Right lobe of liver (tissue), 6 donors: ENCODE results near the gene TPPP. TPM values are rescaled to one million over a fixed set of nuclear protein-coding genes. Genes with fewer than 3 reads are reported as not detected.
"Not testable (repeated sequence)": the region's sequence is repeated elsewhere in the genome, so short reads cannot be mapped to it uniquely, and the experiment has no call there.

Source experiments
- ATAC-seq, 4 donors: fragments of 200-7000 bp; cut with Tn5 transposase; one replicate each; pipeline ENCODE4 v1.9.1; 2020; ENCODE audit warnings: mild to moderate bottlenecking in 4 of 4, moderate library complexity in 4 of 4
- DNase-seq, 3 donors: peaks; one replicate each; pipeline ENCODE4 v3.0.0-alpha.2; 2020
- H3K27ac ChIP-seq, 3 donors: fragments of 200-600 bp; one replicate each; pipeline ENCODE4 v1.8.0; 2022
- H3K27me3 ChIP-seq, 2 donors: fragments of 200-600 bp; one replicate each; pipeline ENCODE4 v1.8.0; 2022
- H3K36me3 ChIP-seq, 4 donors: fragments of 200-600 bp; sonication (generic) in 1 of 4; one replicate each; pipeline versions ENCODE4 v1.5.1 to v1.8.0; 2017 to 2022; ENCODE audit warnings: control low read depth in 1 of 4
- H3K4me1 ChIP-seq, 4 donors: fragments of 200-600 bp; sonication (generic) in 1 of 4; one replicate each; pipeline versions ENCODE4 v1.5.1 to v1.8.0; 2017 to 2022; ENCODE audit warnings: control low read depth in 1 of 4
- H3K4me3 ChIP-seq, 3 donors: fragments of 200-600 bp; one replicate each; pipeline ENCODE4 v1.8.0; 2022
- H3K9me3 ChIP-seq, 4 donors: fragments of 200-600 bp; sonication (generic) in 1 of 4; one replicate each; pipeline versions ENCODE4 v1.5.1 to v1.8.0; 2017 to 2022; ENCODE audit warnings: control low read depth in 1 of 4
- POLR2A ChIP-seq: fragments of 450-650 bp; IDR thresholded peaks from one replicate; pipeline ENCODE4 v1.6.1; 2017; ENCODE audit warnings: antibody characterized with exemption, mild to moderate bottlenecking
- WGBS: methylation state at CpG from one replicate; pipeline ENCODE4 v1.1.6; 2018; ENCODE audit warnings: low coverage, low lambda C conversion rate; ENCODE audit not compliant: insufficient coverage; ENCODE audit errors: missing lambda C conversion rate; 5-methylcytosine and 5-hydroxymethylcytosine counted together
- intact Hi-C, 2 donors: fragments of 100-400 bp; cut with DNase I; formaldehyde crosslinking; loops; one replicate each; pipeline versions ENCODE4 v1.11.2 to v1.14.1; 2022
- long read RNA-seq: library from polyadenylated mRNA; unstranded; transcript quantifications from one replicate; pipeline ENCODE4 v2.0.0, GENCODE V29; 2019
- total RNA-seq, 6 experiments: library from RNA; depleted of rRNA in 2 of 6; stranded (reverse); fragments of >200 nt in 2 of 6; fragmentation: NEBNext Ultra II Directional in 3 of 6; extraction: Animal tissue kit (Norgen Biotek cat#: 25700) in 3 of 6; gene quantifications; one replicate each; pipeline versions ENCODE4 v1.1.0 to v1.2.4, GENCODE V29; 2016 to 2023
- donor health status: DM: no; HTN: yes; CAD: no.
- donor health status: DM: no; HTN: no; CAD: no.
- donor health status: DM: no; HTN: no; CAD: no.
- donor health status: DM: no; HTN: yes; CAD: no.
- donor health status: DM: no; HTN: yes; CAD: no.

The TPPP gene
- 1 to 10 TPM; 1.9 to 4.3 (median 2.4) TPM for total RNA-seq
- long read RNA-seq = 0 reads

- Histone ChIP-seq H3K4me3 (peak within 1 kb of the TSS; percentile 49 to 66 (median 52)), H3K27ac (peak within 1 kb of the TSS in 2 of 3 donors; percentile 47 to 53)
- H3K36me3 ChIP-seq, H3K4me1 ChIP-seq, intact Hi-C loops, H3K9me3 ChIP-seq, H3K27me3 ChIP-seq: not testable (repeated sequence)
- peak; percentile 93 to 94 (median 93) for DNase-seq
- 1% methylated on average over 18 of the region's 109 CpGs for WGBS
- ATAC-seq = peak; percentile 90 to 94 (median 92)
- TF ChIP-seq POLR2A = peak; percentile 88
Observed at GRCh38 chr5:693271-694041, at the start of gene TPPP. TSS of gene TPPP (minus strand) at chr5:693352. CDS start at chr5:678060, 15,292 bp downstream.

DNA sequence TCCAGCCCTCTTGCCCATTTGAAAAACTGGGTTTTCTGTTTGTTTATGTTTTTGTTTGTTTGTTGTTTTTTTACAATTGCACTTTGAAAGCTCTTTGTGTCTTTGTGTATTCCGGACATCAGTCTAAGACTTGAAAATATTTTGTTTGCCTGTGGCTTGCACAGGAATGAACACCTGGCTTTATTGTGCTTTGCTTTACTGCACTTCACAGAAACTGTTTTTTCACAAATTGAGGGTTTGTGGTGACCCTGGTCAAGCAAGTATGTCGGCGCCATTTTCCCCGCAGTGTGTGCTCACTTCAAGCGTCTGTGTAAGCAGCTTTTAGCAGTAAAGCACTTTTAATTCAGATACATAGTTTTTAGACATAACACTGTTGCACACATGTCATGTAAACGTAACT, 49.1 kb upstream of the TPPP start:
- H3K4me3 ChIP-seq, intact Hi-C loops, H3K27ac ChIP-seq, DNase-seq, ATAC-seq, H3K4me1 ChIP-seq, H3K27me3 ChIP-seq, H3K9me3 ChIP-seq, H3K36me3 ChIP-seq: not testable (repeated sequence)
- WGBS = 84% methylated on average over 5 of the region's 6 CpGs

DNA sequence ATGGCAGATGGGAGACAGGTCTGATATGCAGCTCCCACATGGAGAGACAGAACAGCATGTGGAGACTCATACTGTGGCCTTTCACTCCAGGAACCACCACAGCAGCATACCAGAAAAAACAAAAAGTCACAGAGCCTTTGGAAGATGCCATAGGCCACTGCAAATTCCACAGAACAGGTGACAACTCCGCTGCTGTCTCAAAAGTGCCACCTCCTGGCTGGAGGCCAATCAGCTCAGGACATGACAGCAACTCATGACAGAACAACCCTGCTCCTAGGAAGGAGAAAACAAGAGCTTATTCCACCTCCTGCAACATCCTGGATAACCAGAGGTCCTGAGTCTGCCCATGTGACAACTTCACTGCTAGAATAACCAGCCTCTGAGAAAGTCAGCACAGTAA, 41.0 kb upstream of the TPPP start:
- peak in 1 of 3 donors; percentile 44 for DNase-seq
- no CpG with 5 or more reads among the region's 1 CpG for WGBS
- intact Hi-C loops = not testable (repeated sequence)

DNA sequence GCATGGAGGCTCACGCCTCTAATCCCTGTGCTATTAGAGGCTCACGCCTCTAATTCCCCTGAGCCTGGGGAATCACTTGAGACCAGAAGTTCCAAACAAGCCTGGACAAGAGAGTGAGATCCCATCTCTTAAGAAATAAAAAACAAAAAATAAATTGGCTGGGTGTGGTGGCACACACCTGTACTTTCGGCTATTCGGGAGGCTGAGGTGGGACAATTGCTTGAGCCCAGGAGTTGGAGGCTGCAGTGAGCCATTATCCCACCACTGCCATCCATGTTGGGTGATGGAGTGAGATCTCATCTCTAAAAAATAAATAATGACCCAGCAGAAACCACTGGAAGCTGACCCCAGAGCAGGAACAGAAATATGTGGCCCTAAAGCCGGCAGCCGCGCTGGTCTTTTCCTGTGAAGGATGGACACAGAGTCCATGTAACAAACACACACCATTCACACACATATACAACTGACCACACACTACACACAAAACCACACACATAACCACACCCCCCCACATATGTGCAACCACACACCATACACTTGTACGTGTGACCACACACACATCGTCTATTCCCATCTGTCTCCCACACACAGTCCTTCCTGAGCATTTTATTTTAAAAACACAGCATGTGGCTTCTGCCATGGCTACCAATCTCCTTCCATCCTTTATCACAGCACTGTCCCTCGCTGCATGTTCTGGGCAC, 39.8 kb upstream of the TPPP start:
- H3K36me3 ChIP-seq, H3K9me3 ChIP-seq, H3K27ac ChIP-seq, intact Hi-C loops, DNase-seq, H3K27me3 ChIP-seq, ATAC-seq, H3K4me3 ChIP-seq, H3K4me1 ChIP-seq: not testable (repeated sequence)
- WGBS = 88% methylated on average over 6 of the region's 10 CpGs

More for the DNA sequence above, 41.0 kb upstream of the TPPP start:
- not testable (repeated sequence) for H3K4me1 ChIP-seq, H3K9me3 ChIP-seq, H3K36me3 ChIP-seq, H3K4me3 ChIP-seq, H3K27me3 ChIP-seq, H3K27ac ChIP-seq
- peak in 1 of 4 donors; percentile 23 for ATAC-seq

DNA sequence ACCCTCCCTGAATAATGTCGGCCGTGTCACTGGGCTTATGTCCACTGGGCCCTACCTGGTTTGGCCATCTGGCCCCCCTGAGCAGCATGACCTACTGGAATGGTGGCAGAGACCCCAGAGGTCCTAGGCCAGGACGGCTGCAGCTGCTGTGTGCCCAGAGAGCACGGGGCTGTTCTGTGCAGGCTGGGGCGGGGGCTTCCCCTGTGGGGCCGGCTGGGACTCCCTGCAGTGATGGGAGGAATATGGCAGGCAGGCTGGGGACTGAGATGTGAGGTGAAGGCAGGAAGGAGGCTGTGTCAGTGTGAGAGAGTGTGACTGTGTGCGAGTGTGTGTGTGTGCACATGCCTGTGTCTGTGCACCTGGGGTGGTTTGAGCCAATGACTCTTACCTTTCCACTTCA, 36.1 kb upstream of the TPPP start:
- H3K9me3 ChIP-seq, H3K4me1 ChIP-seq, H3K27me3 ChIP-seq, H3K27ac ChIP-seq, H3K36me3 ChIP-seq, DNase-seq, H3K4me3 ChIP-seq, intact Hi-C loops: not testable (repeated sequence)
- peak in 1 of 4 donors; percentile 15 for ATAC-seq
- WGBS = 46% methylated on average over 3 of the region's 7 CpGs

- H3K36me3 ChIP-seq, H3K27ac ChIP-seq, H3K4me3 ChIP-seq, DNase-seq, H3K4me1 ChIP-seq, intact Hi-C loops, H3K9me3 ChIP-seq, ATAC-seq, H3K27me3 ChIP-seq: not testable (repeated sequence)
- 80% methylated on average over 1 of the region's 9 CpGs for WGBS
Observed at GRCh38 chr5:727087-727486, 33.9 kb upstream of the TPPP start.

DNA sequence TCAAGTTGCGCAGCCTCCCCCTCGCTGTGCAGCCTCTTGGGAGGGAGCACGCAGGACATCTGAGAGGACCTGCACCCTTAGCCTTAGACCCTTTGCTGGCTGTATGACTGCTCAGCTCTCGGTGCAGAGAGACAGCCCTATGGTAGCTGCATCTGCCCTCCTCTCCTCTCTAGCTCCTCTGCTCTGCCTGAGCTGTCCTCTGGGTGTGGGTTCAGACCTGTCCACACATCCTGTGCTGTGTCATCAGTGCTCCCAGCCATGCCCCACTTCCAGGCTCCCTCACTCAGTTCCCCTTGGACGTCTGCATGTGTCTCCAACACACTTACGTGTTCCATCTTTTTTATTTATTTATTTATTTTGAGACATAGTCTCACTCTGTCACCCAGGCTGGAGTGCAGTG, 30.7 kb upstream of the TPPP start:
- 78% methylated on average over 2 of the region's 6 CpGs for WGBS
- H3K9me3 ChIP-seq, DNase-seq, H3K4me1 ChIP-seq, H3K36me3 ChIP-seq, H3K4me3 ChIP-seq, H3K27me3 ChIP-seq, intact Hi-C loops, H3K27ac ChIP-seq: not testable (repeated sequence)
- ATAC-seq = peak; percentile 19 to 45 (median 30)

DNA sequence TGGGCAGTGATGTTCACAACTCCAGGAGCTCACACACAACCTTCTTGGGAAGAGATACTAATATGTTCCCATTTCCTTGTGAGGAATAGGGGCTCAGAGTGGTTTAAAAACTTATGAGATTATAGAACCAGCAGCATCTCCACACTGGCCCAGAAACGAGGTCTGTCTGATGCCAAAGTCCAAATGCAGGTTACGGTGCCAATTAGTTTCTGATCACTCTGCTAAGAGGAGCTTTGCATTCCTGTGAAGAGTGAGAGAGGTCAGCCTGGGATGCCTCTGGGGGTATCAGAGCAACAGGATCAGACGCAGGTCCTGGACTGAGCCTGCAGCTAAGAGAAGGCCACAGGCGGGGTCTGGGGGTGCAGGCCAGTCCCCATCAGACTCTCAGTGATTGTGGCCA, 30.2 kb upstream of the TPPP start:
- H3K27me3 ChIP-seq, intact Hi-C loops, H3K4me1 ChIP-seq, DNase-seq, H3K9me3 ChIP-seq, H3K4me3 ChIP-seq, H3K36me3 ChIP-seq, H3K27ac ChIP-seq: not testable (repeated sequence)
- ATAC-seq = peak; percentile 51 to 85 (median 80)
- no CpG with 5 or more reads among the region's 4 CpGs for WGBS

DNA sequence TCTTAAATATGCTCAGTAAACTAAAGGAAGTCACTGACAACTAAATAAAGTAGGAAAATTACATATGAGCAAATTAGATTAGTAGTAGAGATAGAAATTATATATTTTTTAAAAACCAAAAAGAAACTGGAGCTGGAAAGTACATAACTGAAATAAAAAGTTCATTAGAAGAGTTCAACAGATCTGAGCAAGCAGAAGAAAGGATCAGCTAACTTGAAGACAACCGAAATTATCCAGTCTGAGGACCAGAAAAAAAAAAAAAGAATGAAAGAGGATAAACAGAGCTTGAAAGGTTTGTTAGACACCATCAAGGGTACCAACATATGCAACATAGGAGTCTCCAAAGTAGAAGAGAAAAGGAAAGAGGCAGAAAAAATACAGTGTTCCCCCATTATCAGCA, 26.2 kb upstream of the TPPP start:
- H3K27ac ChIP-seq, H3K4me3 ChIP-seq, intact Hi-C loops, H3K36me3 ChIP-seq, H3K9me3 ChIP-seq, DNase-seq, ATAC-seq, H3K27me3 ChIP-seq: not testable (repeated sequence)
- peaks cover 0 to 11% (median 0%) of the 10 kb centered on the region in 4 donors for H3K4me1 ChIP-seq
- 73% methylated on average over 1 of the region's 1 CpG for WGBS
